Loucy (cell line): Measurements from ENCODE around the gene NFIX.

Experiments used
- H2AFZ ChIP-seq: fragments of 200-600 bp; sonication (generic); 2 replicates; pipeline ENCODE4 v1.6.0; 2016; ENCODE audit warnings: antibody characterized with exemption, mild to moderate bottlenecking, low read length, moderate library complexity
- H3F3A ChIP-seq: fragments of 200-600 bp; 2 replicates; pipeline ENCODE4 v1.6.0; 2016; ENCODE audit warnings: antibody characterized with exemption, low read depth, mild to moderate bottlenecking
- H3K27me3 ChIP-seq: fragments of 200-600 bp; sonication (generic); 2 replicates; pipeline ENCODE4 v1.6.1; 2014; ENCODE audit warnings: low read length, mild to moderate bottlenecking; ENCODE audit not compliant: insufficient read depth, poor library complexity, severe bottlenecking
- H3K36me3 ChIP-seq: fragments of 200-600 bp; sonication (generic); 2 replicates; pipeline ENCODE4 v1.6.1; 2016; ENCODE audit warnings: low read length; ENCODE audit not compliant: insufficient read depth
- H3K4me1 ChIP-seq: fragments of 200-600 bp; sonication (generic); 2 replicates; pipeline ENCODE4 v1.5.1; 2014; ENCODE audit warnings: low read length, mild to moderate bottlenecking; ENCODE audit not compliant: insufficient read depth, poor library complexity, severe bottlenecking
- H3K4me2 ChIP-seq: fragments of 200-600 bp; sonication (generic); 2 replicates; pipeline ENCODE4 v1.6.0; 2014; ENCODE audit warnings: antibody characterized with exemption, low read length, low read depth, mild to moderate bottlenecking; ENCODE audit not compliant: poor library complexity, severe bottlenecking
- H3K4me3 ChIP-seq: fragments of 200-600 bp; sonication (generic); 2 replicates; pipeline ENCODE4 v1.5.1; 2014; ENCODE audit warnings: low read length, mild to moderate bottlenecking, mixed read lengths; ENCODE audit not compliant: poor library complexity, severe bottlenecking
- H3K79me2 ChIP-seq: fragments of 200-600 bp; sonication (generic); 2 replicates; pipeline ENCODE4 v1.6.1; 2014; ENCODE audit warnings: low read length; ENCODE audit not compliant: insufficient read depth
- H3K9ac ChIP-seq: fragments of 200-600 bp; sonication (generic); 2 replicates; pipeline ENCODE4 v1.6.0; 2014; ENCODE audit warnings: mild to moderate bottlenecking, low read depth, low read length, moderate library complexity; ENCODE audit not compliant: poor library complexity, severe bottlenecking
- H3K9me2 ChIP-seq: fragments of 200-600 bp; sonication (generic); replicated peaks from 2 replicates; pipeline ENCODE4 v1.6.1; 2016; ENCODE audit warnings: low read depth, low read length, mixed read lengths
- H3K9me3 ChIP-seq: fragments of 200-600 bp; sonication (generic); 2 replicates; pipeline ENCODE4 v1.6.1; 2014; ENCODE audit warnings: mild to moderate bottlenecking, antibody characterized with exemption, low read length, low read depth; ENCODE audit not compliant: insufficient read depth
- H4K20me1 ChIP-seq: fragments of 200-600 bp; sonication (generic); 2 replicates; pipeline ENCODE4 v1.6.0; 2014; ENCODE audit warnings: antibody characterized with exemption, low read length, mild to moderate bottlenecking; ENCODE audit not compliant: insufficient read depth, poor library complexity, severe bottlenecking
- CTCF ChIP-seq: fragments of 200-600 bp; sonication (generic); conservative IDR thresholded peaks from 2 replicates; pipeline ENCODE4 v1.5.1; 2014; ENCODE audit warnings: mild to moderate bottlenecking, antibody characterized with exemption, low read length
- EZH2phosphoT487 ChIP-seq: fragments of 200-600 bp; IDR thresholded peaks from 2 replicates; pipeline ENCODE4 v1.6.1; 2018; ENCODE audit warnings: antibody characterized with exemption, mild to moderate bottlenecking, moderate library complexity, borderline replicate concordance

Gene NFIX

GRCh38 chr19:13092158-13092543, 96.9 kb downstream of the NFIX start:
- Histone ChIP-seq H3K79me2 (peaks cover 23% of the 10 kb centered on the region), H3K9ac (no peak overlapping the region), H3K4me1 (peaks cover 17% of the 10 kb centered on the region), H3F3A (peaks cover 13% of the 10 kb centered on the region; the same call in 1 of the 2 replicates), H2AFZ (no peak overlapping the region), H3K4me2 (no peak overlapping the region), H3K36me3 (no peaks in the 10 kb centered on the region), H3K27me3 (peaks cover 5% of the 10 kb centered on the region), H3K4me3 (no peak overlapping the region), H3K9me3 (no peaks in the 10 kb centered on the region), H3K9me2 (no peaks in the 10 kb centered on the region), H4K20me1 (peaks cover 21% of the 10 kb centered on the region)
- TF ChIP-seq CTCF (no peak), EZH2phosphoT487 (no peak)

DNA sequence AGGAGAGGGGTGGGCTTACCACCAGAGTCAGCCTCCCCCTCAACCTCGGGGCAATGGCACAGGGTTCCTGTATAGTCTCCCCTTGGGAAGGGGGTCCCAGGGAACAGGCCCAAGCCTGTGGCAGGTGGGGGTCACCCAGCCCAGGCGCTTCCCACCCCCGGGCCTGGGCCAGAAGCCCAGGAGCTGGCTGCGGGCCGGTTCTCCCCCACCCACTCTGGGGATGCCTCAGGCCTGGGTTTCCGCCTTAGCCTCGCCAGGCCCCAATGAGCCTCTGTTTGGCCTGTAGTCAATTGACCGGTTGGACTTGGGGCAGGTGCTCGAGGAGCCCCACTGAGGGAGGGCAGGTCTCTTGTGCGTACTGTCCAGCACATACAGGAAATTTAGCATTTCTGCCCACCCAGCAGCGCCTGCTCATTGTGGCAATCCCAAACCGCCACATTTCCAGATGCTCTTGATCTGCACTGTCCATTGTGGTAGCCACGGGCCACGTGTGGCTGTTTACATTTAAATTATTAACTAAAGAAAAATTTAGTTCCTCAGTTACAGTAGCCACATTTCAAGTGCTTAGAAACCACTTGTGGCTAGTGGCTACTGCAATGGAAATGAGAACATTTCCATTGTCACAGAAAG, 97.4 kb downstream of the NFIX start:
- no peaks in the 10 kb centered on the region for H3K36me3 ChIP-seq
- no peak overlapping the region for H3K4me3 ChIP-seq
- H3K4me1 ChIP-seq, result peaks cover 18% of the 10 kb centered on the region
- peaks cover 7% of the 10 kb centered on the region for H3K27me3 ChIP-seq
- no peaks in the 10 kb centered on the region for H3K9me3 ChIP-seq
- no peak overlapping the region for H3K4me2 ChIP-seq
- H2AFZ ChIP-seq, result no peak overlapping the region
- H4K20me1 ChIP-seq, result peaks cover 27% of the 10 kb centered on the region
- H3K9me2 ChIP-seq, result no peaks in the 10 kb centered on the region
- no peak for TF ChIP-seq EZH2phosphoT487
- no peak for TF ChIP-seq CTCF
- H3K79me2 ChIP-seq, result peaks cover 29% of the 10 kb centered on the region
- peak overlapping the region; percentile 9 for H3K9ac ChIP-seq
- peaks cover 13% of the 10 kb centered on the region; the same call in 1 of the 2 replicates for H3F3A ChIP-seq

GRCh38 chr19:13093407-13094105, 98.3 kb downstream of the NFIX start:
- peak overlapping the region; percentile 94 for H3K4me3 ChIP-seq
- H3K4me1 ChIP-seq, result peaks cover 18% of the 10 kb centered on the region
- peaks cover 18% of the 10 kb centered on the region for H3F3A ChIP-seq
- peak overlapping the region; percentile 100 for H3K9ac ChIP-seq
- no peaks in the 10 kb centered on the region for H3K9me3 ChIP-seq
- H2AFZ ChIP-seq, result no peak overlapping the region
- H3K4me2 ChIP-seq, result peak overlapping the region; percentile 77
- peaks cover 7% of the 10 kb centered on the region for H3K27me3 ChIP-seq
- H3K36me3 ChIP-seq, result peaks cover under 1% of the 10 kb centered on the region; the same call in 1 of the 2 replicates
- peaks cover 35% of the 10 kb centered on the region for H3K79me2 ChIP-seq
- H4K20me1 ChIP-seq, result peaks cover 33% of the 10 kb centered on the region
- no peaks in the 10 kb centered on the region for H3K9me2 ChIP-seq
- TF ChIP-seq EZH2phosphoT487 (no peak), CTCF (peak; percentile 93)
